ENCODE results near the gene SULT1B1. TPM values are rescaled to one million over a fixed set of nuclear protein-coding genes. Genes with fewer than 3 reads are reported as not detected.

Gene SULT1B1
- total RNA-seq, 2 experiments from 2014 or later = 0.08 TPM; not detected in 1

DNA sequence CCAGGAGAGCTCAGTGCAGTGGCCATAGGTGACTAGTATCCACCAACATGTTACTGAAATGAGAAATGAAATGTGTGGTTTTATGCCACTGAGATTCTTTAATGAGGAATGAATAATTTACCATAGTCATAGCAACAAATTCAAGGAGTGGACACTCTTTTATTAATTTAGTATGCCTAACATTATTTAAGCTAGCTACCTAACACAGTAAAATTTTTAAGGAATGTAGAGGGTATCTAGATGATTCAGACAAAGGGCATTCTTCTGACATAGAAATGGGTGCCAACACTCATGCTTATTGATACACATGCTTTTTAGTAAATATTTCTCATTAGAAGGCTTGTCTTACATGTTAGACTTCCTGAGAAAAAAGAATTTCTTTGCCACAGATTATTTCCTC, 33.3 kb upstream of the SULT1B1 start:
- no TSS peak for BruUV-seq (replicated peaks)
- no peak overlapping the region for H3K4me2 ChIP-seq (ENCODE audit: low read length)
- H3K27ac ChIP-seq (ENCODE audit: low read depth, low read length, poor library complexity, severe bottlenecking) = no peak overlapping the region
- no peaks in the 10 kb centered on the region for H3K9me3 ChIP-seq (ENCODE audit: low read length)
- H3K9me2 ChIP-seq (ENCODE audit: insufficient read depth, low read length) = no peaks in the 10 kb centered on the region
- H3K4me1 ChIP-seq (ENCODE audit: insufficient read depth, low read length, poor library complexity, severe bottlenecking) = no peaks in the 10 kb centered on the region
- POLR2A ChIA-PET = no interaction called here
- H3K79me2 ChIP-seq (ENCODE audit: insufficient read depth, low read depth, low read length) = no peaks in the 10 kb centered on the region
- H3K4me3 ChIP-seq (ENCODE audit: low read depth, low read length, poor library complexity, severe bottlenecking) = no peak overlapping the region
- CTCF ChIA-PET (ENCODE audit: unreplicated experiment) = no interaction called here
- TF ChIP-seq CTCF (conservative IDR thresholded peaks at IDR 0.05; ENCODE audit: low read length) (no peak), EZH2phosphoT487 (IDR thresholded peaks at IDR 0.05; ENCODE audit: borderline replicate concordance, low read depth, low read length) (no peak)
- H4K20me1 ChIP-seq (ENCODE audit: insufficient read depth, low read length) = no peaks in the 10 kb centered on the region
- intact Hi-C loops (cut with micrococcal nuclease; ENCODE audit: unreplicated experiment) = no loop called here
- H2AFZ ChIP-seq (ENCODE audit: low read length) = no peak overlapping the region
- H3K36me3 ChIP-seq (ENCODE audit: insufficient read depth, low read length) = no peaks in the 10 kb centered on the region
- DNase-seq (ENCODE audit: low spot score) = no peak

DNA sequence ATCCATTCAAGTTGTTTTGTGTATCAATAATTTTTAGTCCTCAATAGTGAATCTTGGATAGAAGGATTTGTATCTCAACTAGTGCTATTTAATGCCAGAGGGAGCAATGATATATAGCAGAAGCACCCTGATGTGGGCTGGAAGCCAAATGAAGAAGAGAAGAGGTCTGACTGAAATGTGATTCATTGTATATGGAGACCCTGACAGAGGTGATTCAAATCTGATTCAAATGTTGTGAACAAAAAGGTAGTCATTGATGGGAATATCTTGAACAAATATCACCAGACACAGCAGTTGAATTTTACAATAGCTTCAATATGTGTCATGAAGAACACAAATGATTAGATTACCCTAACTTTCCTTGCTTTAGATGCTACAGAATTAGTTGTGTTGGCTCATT, 27.5 kb upstream of the SULT1B1 start:
- H3K79me2 ChIP-seq (ENCODE audit: insufficient read depth, low read depth, low read length) = no peaks in the 10 kb centered on the region
- no peak overlapping the region for H2AFZ ChIP-seq (ENCODE audit: low read length)
- no peaks in the 10 kb centered on the region for H3K36me3 ChIP-seq (ENCODE audit: insufficient read depth, low read length)
- H3K4me2 ChIP-seq (ENCODE audit: low read length) = no peak overlapping the region
- H3K9me2 ChIP-seq (ENCODE audit: insufficient read depth, low read length) = no peaks in the 10 kb centered on the region
- H3K27ac ChIP-seq (ENCODE audit: low read depth, low read length, poor library complexity, severe bottlenecking) = no peak overlapping the region
- H3K4me1 ChIP-seq (ENCODE audit: insufficient read depth, low read length, poor library complexity, severe bottlenecking) = no peaks in the 10 kb centered on the region
- DNase-seq (ENCODE audit: low spot score) = no peak
- intact Hi-C loops (cut with micrococcal nuclease; ENCODE audit: unreplicated experiment) = no loop called here
- no peaks in the 10 kb centered on the region for H4K20me1 ChIP-seq (ENCODE audit: insufficient read depth, low read length)
- no TSS peak for BruUV-seq (replicated peaks)
- no peak for TF ChIP-seq EZH2phosphoT487 (IDR thresholded peaks at IDR 0.05; ENCODE audit: borderline replicate concordance, low read depth, low read length)
- TF ChIP-seq CTCF (conservative IDR thresholded peaks at IDR 0.05; ENCODE audit: low read length) = no peak
- 0 out of 2 replicates have a peak, but pooled peaks cover 5% of the 10 kb centered on the region for H3K9me3 ChIP-seq (ENCODE audit: low read length)
- ChIA-PET POLR2A (no interaction called here), CTCF (ENCODE audit: unreplicated experiment) (no interaction called here)
- H3K4me3 ChIP-seq (ENCODE audit: low read depth, low read length, poor library complexity, severe bottlenecking) = no peak overlapping the region

DNA sequence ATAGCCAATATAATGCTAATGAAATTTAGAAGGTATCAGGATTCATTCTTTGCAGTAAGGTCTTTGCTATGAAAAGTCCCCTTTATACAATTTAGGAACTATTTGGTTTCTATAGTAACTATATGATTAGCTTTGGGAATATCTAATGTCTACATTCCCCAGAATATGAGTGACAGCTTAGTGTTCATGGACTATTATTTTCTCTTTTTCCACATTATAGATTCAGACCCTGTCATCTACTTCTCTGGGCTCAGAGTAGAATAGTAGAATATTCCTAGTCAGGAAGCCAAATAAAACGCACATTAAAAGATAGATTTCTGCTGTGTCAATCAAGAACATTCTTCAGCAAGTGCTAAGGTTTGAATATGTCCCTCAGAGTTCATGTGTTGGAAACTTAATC, 26.1 kb upstream of the SULT1B1 start:
- Histone ChIP-seq H3K9me3 (ENCODE audit: low read length) (0 out of 2 replicates have a peak, but pooled peaks cover 5% of the 10 kb centered on the region), H3K27ac (ENCODE audit: low read depth, low read length, poor library complexity, severe bottlenecking) (no peak overlapping the region), H4K20me1 (ENCODE audit: insufficient read depth, low read length) (no peaks in the 10 kb centered on the region), H2AFZ (ENCODE audit: low read length) (no peak overlapping the region), H3K36me3 (ENCODE audit: insufficient read depth, low read length) (no peaks in the 10 kb centered on the region), H3K9me2 (ENCODE audit: insufficient read depth, low read length) (no peaks in the 10 kb centered on the region), H3K4me2 (ENCODE audit: low read length) (no peak overlapping the region), H3K4me3 (ENCODE audit: low read depth, low read length, poor library complexity, severe bottlenecking) (no peak overlapping the region), H3K4me1 (ENCODE audit: insufficient read depth, low read length, poor library complexity, severe bottlenecking) (no peaks in the 10 kb centered on the region), H3K79me2 (ENCODE audit: insufficient read depth, low read depth, low read length) (no peaks in the 10 kb centered on the region)
- CTCF ChIA-PET (ENCODE audit: unreplicated experiment) = no interaction called here
- intact Hi-C loops (cut with micrococcal nuclease; ENCODE audit: unreplicated experiment) = no loop called here
- POLR2A ChIA-PET = interaction anchor here (0.6 to 1.4 kb wide), 2 partner anchors 9 to 123 kb away, joined by 3 to 7 read pairs; no protein-coding TSS in a partner anchor
- TF ChIP-seq EZH2phosphoT487 (IDR thresholded peaks at IDR 0.05; ENCODE audit: borderline replicate concordance, low read depth, low read length) (no peak), CTCF (conservative IDR thresholded peaks at IDR 0.05; ENCODE audit: low read length) (no peak)
- no TSS peak for BruUV-seq (replicated peaks)
- DNase-seq (ENCODE audit: low spot score) = no peak
